GM21825 (cell line): ENCODE data around the gene NEGR1.

ENCODE experiments used
- ATAC-seq: cut with Tn5 transposase; IDR thresholded peaks from one replicate; pipeline ENCODE4 v1.9.1; 2021; ENCODE audit warnings: mild to moderate bottlenecking, moderate library complexity; ENCODE audit not compliant: unreplicated experiment

NEGR1 gene

DNA sequence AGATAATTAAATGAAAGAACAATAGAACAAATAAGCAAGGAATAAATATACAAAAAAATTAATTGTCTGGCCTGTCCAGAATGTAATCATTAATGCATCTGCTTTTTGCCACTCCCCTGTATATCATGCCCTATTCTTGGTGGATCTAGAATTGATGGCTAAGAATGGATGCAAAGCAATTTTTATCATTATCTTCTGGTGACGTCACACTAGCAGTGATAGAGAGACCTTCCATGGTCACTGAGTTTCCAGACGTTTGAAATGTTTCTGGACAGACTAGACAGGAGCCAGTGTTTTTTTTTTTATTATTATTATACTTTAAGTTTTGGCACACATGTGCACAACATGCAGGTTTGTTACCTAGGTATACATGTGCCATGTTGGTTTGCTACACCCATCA is 563.0 kb downstream of the NEGR1 start:
- no peak for ATAC-seq

- no peak for ATAC-seq
Measured at GRCh38 chr1:71717186-71717585, 565.2 kb downstream of the NEGR1 start.

DNA sequence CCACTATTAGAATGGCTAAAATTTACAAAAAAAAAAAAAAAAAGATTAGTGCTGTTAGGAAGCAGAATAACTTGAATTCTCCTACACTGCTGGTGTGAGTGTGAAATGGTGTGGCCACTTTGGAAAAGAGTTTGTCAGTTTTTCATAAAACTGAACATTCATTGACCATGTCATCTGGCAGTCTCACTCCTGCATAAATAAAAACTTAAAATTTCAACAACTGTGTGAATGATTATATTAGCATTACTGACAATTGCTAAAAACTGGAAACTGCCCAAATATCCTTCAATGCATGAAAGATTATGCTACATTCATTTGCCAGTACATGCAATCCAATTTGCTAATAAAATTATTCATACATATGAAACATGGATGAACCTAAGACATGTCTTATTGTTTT is 570.9 kb downstream of the NEGR1 start:
- no peak for ATAC-seq

DNA sequence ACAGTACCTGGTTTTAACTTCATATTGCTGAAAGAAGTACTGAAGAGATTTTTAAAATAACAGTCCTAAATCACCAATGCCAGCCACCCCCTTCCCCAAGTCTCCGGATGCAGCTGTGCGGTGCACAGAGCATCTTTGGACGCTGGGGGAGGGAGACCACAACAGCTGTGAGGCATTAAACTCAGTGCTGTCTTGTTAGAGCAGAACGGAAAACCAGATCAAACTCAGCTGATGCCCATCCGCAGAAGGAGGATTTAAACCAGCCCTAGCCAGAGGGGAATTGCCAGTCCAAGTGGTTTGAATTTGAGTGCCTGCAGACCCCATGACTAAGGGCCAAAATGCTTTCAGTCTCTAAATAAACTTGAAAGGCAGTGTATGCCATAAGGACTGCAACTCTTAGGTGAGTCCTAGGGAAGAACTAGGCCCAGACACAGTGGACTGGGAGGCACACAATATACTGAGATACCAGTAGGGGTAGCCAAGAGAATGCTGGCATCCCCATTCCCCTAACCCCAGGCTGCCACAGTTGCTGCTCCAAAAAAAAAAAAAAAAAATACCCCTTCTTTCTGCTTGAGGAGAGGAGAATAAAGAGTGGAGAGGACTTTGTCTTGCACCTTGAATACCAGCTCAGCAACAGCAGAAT is 576.2 kb downstream of the NEGR1 start:
- no peak for ATAC-seq

DNA sequence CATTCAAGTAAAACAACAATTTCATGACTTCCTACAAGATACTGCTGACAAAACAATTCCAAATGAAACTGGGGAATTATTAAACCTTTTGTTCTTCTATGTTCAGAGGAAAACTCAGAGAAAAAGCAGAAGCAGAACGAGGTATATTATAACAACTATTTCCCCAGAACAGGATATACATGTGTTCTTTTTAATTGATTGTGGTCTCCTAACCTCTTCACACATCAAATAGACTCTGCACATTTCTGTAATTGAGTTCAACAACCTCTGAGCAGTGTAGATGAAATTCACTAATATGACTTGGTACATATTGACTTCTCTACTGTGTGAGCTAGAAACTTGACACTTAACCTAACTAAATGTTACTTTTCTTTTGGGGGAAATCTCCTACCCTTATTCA is 584.2 kb downstream of the NEGR1 start:
- no peak for ATAC-seq

DNA sequence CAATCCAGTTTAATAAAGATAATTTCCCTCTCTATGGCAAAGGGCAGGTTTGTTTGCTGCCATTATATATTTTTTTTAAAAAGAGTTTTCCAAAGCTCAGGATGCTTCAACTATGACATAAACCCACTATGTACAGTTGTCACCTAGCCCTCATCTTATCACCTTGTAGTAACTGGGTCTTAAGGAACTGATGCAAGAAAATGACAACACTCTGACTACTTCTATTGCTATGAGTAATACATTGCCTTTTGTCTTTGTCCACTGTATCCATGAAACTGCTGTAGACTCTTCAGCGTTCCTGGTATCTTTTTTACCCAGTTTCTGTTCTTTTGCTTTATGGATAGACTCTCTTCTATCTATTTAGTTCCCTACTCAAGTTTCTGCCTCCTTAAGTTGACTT is 586.5 kb downstream of the NEGR1 start:
- ATAC-seq = no peak

DNA sequence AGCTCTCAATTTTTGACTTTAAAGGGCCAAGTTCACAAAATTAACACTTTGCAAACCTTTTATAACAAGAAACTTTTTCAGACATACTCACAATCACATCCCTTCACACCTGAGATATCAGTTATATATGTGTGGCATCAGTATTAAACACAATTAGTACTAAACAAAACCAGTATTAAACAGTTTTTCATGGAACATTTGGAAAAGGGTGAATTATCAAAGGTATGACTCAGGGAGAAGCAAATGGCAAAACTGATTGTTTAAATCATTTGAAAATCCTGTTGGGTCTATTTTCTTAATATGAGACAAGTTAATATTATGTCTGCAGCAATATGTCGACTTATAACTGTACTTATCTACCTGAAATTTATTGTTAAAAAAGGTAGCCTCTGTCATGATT is 587.3 kb downstream of the NEGR1 start:
- no peak for ATAC-seq

DNA sequence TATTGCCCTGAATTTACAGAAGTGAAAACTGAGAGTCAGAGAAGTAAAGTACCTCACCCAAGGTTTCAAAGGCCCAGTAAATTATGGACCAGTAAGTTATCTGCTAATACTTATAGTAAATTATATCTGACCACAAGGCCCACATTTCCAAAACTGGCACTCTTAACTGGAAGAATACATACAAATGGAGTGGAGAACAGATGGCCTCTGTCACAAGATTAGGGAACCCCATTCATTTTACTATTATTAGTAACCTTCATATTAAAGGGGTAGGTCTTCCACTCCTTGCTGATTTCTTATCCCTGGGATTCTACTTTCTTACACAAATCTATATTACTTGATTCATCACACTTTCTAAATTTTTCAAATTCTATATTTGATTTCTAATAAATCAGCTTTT is 588.8 kb downstream of the NEGR1 start:
- ATAC-seq = no peak

DNA sequence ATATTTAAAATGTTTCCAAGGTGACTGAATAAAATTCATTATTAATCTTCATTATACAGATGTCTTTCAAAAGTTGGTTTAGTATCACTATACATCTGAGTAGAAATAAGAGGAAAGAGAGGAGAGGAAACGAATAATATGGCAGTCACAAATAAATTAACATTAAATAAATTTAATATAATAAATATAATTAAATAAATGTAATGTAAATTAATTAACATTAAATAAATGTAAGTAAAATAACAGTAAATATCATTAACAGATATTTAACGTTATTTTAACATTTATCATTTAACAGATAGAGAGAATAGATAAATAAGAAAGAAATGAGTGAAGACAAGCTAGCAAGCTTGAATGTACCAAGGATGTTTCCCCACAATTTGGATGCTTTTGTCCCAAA is 592.7 kb downstream of the NEGR1 start:
- no peak for ATAC-seq

- no peak for ATAC-seq
Measured at GRCh38 chr1:71687376-71687775, 595.0 kb downstream of the NEGR1 start.

DNA sequence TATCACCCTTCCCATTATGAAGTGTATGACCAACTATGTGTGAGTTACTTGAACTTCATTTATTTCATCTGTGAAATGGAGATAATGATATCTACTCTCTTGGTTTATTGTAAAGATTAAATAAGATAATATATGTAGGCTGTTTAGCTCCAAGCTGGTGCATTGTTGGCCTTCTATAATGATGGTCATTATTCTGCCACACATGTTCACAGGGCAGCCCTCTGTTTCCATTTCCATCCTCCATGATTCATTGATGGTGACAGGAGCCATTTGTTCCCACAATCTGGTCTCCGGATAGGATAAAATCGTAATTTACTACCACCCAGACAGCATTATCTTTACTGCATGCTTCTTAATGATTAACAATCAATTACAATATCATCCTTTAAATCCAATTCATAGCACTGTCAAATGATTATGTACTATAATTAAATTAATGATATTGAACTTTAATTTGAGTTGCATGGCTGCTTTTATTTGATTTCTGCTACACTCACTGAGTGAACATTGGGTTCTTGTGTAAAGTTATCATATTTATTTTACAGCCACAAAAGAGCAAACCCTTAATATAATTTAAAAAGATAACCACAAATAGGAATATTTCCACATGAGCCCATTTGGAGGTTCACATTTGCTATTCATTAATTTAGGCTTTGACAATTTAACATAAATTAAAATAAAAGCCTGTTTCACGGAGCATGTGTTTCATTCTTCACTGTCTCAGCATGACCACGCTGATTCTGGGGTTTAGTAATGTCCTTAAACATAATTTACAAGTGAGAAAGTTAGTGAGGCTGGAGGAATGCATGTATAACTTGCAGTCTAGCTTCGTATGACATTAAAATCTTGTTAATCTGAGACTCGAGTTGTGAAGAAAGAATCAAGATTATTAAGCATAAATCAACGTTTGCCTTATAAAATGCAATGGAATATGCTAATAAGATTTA is 605.1 kb downstream of the NEGR1 start:
- ATAC-seq = no peak

DNA sequence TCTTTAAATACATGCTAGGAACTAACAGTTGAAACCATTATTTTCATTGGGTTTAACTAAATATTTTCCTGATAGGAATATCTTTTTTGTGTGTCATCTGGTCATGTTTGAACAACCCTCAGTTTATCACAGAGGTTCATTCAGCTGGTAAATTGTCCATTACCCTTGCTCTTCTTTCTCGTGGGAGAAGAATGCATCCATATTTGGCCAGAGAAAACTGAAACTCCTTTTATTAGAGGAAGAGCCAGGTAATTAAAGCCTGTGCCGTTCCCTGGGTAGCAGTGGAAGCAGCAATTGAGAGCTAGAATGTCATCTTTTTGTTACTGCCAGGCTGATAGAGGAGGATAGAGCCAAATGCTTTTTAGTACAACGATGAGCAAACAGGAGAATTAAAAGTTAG is 614.3 kb downstream of the NEGR1 start:
- no peak for ATAC-seq

DNA sequence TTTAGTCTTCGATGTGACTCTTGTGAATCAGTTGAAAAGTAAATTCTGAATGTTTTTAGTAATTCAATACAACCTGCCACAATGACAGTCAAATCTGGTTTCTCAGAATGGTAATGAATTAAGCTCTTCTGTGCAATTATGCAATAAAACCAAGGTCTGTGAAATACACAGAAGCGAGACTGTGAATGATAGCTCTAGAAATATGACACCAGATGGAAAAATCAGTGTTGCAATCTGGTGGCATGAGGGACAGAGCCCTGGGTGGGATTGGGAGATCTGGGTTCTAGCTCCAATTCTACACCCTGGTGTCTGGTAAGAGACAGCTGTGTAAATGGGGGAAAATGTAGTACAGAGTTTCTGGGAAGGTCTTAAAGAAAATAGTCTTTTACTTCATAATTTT is 615.1 kb downstream of the NEGR1 start:
- ATAC-seq = no peak

GRCh38 chr1:71666609-71667008 is 615.7 kb downstream of the NEGR1 start:
- ATAC-seq = no peak

DNA sequence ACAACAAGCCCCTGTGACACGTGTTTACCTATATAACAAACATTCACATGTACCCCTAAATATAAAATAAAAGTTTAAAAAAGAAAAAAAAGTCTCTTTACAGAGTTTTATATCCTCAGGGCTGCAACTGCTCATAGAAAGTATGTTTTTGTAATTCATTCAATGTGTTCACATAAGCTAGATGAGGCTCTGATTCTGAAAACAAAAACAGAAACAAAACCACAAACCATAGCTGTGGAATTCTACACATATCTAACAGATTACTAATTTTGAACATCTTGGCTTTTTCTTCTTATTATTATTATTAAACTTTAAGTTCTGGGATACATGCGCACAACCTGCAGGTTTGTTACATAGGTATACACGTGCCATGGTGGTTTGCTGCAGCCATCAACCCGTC is 621.9 kb downstream of the NEGR1 start:
- no peak for ATAC-seq

- no peak for ATAC-seq
Measured at GRCh38 chr1:71657891-71658679, 624.3 kb downstream of the NEGR1 start.

GRCh38 chr1:71656902-71657301 is 625.4 kb downstream of the NEGR1 start:
- no peak for ATAC-seq

- no peak for ATAC-seq
Measured at GRCh38 chr1:71655604-71656003, 626.7 kb downstream of the NEGR1 start.

DNA sequence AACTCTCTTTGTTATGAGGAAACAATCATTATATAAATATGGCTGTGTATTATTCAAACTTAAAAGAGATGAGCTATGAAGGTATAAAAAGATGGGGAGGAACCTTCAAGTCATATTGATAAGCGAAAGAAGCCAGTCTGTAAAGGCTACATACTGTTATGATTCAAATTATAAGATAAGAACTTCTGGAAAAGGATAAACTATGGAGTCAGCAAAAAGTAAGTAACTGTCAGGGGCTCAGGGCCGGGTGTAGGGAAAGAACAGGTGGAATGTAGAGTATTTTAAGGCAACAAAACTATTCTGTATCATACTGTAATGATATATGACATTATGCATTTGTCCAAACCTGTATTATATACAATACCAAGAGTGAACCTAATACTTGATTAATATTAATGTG is 628.4 kb downstream of the NEGR1 start:
- no peak for ATAC-seq

DNA sequence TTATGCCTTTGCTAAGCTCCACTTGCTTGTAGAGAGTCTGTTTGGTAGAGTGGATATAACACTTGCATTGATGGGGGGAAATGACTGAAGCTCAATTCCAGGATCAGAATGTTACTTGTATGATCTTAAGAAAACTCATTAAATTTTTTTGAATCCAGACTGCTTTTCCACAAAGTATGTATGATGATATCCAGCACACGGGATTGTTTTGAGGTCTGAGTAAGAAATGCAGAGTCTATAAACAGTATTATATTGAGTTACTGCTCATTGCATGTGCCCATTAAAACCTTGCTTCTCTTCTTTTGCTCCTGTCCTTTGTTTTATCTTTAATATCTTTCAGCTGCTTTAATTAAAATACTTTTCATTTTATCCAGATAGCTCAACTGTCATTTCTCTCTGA is 631.1 kb downstream of the NEGR1 start:
- no peak for ATAC-seq

GRCh38 chr1:71650119-71650518 is 632.2 kb downstream of the NEGR1 start:
- ATAC-seq = no peak

- ATAC-seq = no peak
Measured at GRCh38 chr1:71649608-71650007, 632.7 kb downstream of the NEGR1 start.
